Brain pericyte (primary cell): Measurements from ENCODE around the gene PLCE1.

Experiments
- DNase-seq: peaks from one replicate; pipeline ENCODE4 v3.0.0-alpha.2; 2012; ENCODE audit warnings: low read depth, low spot score

The PLCE1 gene

GRCh38 chr10:94018107-94018506 lies 24.4 kb downstream of the PLCE1 start:
- no peak for DNase-seq

DNA sequence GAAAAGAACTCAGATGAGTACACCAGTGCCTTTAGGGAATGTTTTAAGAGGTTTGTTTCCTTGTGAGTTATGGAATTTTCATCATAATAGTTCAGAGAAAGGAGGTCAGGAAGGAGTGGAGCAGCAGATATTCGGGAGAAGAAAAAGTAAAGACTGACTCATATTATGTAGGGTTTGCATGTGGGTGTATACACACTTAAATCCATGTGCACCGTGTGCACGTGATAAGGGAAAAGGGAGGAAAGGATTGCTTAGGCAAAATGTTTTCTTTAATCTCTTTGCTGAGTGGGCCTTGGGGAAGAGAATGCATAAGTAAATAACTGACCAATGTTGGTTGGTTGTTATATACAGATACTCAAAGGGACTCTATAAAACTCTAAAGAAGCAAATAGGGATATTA lies 30.2 kb downstream of the PLCE1 start:
- DNase-seq, result no peak

DNA sequence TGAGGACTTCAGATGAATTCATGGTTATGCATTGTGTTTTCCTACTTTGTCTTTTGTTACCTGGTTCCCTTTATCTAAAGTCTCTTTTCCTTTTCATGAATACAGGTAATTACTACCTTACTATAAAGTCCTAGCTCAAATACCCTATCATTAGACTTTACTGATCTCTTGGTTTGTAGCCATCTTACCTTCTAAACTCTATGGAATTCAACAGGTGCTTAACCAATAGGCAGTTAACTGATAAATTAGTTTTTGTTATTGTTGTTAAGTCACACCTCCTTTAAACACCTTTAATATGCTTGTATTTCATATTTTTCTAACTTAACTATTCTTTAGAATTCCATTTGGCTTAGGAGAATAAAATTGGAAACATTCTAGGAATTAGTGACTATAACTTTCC lies 30.7 kb downstream of the PLCE1 start:
- DNase-seq, result no peak

DNA sequence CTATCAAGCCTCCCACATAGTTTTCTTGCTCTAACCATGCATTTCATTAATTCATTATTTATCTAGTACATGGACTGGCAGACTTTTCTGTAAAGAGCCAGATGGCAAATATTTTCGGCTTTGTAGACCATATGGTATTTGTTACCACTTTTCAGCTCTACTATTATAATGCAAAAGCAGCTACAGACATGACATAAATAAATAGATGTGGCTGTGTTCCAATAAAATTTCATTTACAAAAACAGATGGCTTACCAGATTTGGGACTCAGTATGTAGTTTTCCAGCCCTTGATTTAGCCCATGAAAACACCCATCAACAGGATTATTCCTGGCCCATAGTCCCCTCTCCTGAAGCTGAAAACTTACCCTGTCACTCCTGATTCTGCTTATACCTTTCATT lies 32.1 kb downstream of the PLCE1 start:
- no peak for DNase-seq

DNA sequence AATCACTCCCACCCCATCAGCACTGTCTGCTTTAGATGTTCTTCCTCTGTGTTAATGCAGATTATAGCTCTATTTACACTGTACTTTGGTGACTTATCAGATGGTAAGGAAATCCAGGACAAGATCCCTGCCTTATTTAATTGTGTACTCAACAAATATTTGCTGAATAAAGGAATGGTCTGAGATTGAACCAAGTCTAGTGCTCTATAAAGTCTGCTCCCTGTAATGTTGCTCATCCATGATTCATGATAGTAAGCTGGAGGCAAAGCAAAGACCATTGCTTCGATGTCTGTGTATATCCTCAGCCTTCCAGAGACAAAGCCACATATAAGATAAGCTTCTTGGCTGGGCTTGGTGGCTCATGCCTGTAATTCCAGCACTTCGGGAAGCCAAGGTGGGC lies 33.5 kb downstream of the PLCE1 start:
- no peak for DNase-seq

DNA sequence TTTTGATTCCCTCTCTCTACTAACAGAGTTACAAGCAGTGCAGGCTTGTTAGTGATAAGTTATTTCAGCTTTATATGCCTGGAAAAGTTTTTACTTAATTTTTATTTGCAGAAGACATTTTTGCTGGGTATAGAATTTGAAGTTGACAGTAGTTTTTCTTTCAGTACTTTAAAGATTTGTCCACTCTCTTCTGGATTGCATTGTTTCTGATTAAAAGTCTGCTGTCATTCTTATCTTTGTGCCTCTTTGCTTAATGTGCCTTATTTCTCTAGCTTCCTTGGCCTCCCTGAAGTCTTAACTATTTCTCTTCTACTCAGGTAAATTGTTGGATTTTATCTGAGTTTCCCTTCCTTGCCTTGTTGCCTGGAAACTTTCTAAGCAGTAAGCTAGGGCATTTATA lies 36.2 kb downstream of the PLCE1 start:
- DNase-seq, result no peak

GRCh38 chr10:94035982-94036765 lies 42.4 kb downstream of the PLCE1 start:
- DNase-seq, result no peak

DNA sequence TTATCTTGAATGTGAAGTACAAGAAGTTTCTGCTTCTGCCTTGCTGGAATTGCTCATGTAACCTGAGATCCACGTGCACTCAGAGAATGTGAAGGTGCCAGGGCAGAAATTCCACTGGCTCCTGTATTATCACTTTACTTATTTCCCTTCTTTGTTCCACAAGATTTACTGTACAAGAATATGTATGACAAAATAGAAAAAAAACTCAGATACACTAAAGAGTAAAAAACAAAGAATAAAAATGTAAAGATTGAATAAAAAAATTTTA lies 43.0 kb downstream of the PLCE1 start:
- DNase-seq, result no peak

DNA sequence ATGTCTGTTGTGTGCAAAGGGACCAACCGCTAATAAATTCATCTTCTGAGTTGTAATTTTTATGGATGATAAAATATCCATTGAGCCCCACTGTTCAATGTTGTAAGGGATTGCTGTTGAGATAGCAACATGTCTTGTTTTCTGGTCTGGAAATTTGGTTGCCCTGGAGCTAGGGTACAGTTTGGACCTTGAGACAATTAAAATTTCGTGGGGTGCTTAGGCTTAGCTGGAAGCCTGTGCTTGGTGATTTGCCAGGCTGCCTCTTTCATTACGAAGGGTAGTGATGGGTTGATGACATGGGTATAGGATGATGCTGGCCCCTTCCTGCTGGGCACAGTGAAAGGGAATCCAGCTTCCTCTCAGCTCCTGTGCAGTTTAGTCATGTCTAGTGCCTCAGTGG lies 43.6 kb downstream of the PLCE1 start:
- no peak for DNase-seq

DNA sequence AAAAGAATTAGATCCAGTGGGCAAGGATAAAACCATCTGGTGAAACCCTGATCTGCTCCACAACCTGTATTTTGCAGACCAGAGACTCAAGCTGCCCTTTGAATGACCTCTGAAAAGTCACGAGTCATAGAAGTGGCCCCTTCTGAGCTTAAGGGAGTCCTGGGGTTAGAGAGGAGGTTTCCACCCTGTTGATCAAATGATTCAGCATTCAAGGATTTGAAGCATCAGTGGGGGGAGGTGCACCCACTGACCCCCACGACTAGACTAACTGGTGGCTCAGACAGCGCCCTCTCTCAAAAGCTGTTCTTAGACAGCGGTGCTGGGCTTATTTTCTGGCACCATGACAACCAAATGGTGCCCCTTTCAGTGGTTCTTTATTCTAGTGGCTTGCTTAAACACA lies 44.3 kb downstream of the PLCE1 start:
- DNase-seq, result no peak

GRCh38 chr10:94041206-94041605 lies 47.5 kb downstream of the PLCE1 start:
- no peak for DNase-seq

GRCh38 chr10:94042001-94042833 lies 48.5 kb downstream of the PLCE1 start:
- no peak for DNase-seq

GRCh38 chr10:94042834-94043175 lies 49.1 kb downstream of the PLCE1 start:
- no peak for DNase-seq
